HG03558 (cell line): Measurements from ENCODE around the gene PLA2G1B.

Source experiments
- ATAC-seq: cut with Tn5 transposase; IDR thresholded peaks from one replicate; pipeline ENCODE4 v1.9.1; 2021; ENCODE audit warnings: moderate number of reproducible peaks; ENCODE audit not compliant: unreplicated experiment; ENCODE audit errors: extremely low read depth

The PLA2G1B gene

GRCh38 chr12:120278137-120279069, 49.2 kb downstream of the PLA2G1B start:
- no peak for ATAC-seq

GRCh38 chr12:120276734-120277133, 50.8 kb downstream of the PLA2G1B start:
- no peak for ATAC-seq
